LNCAP (cell line): ENCODE data around the gene CCSER1.

ENCODE experiments used
- TF ChIP-seq, protein P1 (sequence below): fragments of 450-650 bp; IDR thresholded peaks from 2 replicates; pipeline ENCODE4 v1.5.1; 2017; ENCODE audit warnings: mild to moderate bottlenecking

CCSER1 gene

DNA sequence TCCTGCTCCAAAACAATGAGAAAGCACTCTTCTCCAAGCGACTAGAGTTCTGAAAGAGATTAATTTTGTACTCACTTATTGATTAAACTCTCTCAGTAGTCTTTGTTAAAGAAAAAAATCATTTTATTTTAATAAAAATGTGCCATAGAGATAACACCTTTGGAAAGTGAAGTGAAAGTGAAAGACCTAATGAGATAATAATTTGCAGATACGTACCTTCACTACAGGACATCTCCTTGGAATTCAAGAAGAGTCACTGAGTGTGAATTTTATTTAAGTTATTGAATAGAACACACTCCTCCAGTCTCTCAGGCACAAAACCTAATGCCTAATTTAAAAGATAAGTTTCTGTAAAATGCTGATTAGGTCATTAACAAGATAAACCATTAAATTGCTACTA is 1106.0 kb downstream of the CCSER1 start:
- TF ChIP-seq, protein P1, sequence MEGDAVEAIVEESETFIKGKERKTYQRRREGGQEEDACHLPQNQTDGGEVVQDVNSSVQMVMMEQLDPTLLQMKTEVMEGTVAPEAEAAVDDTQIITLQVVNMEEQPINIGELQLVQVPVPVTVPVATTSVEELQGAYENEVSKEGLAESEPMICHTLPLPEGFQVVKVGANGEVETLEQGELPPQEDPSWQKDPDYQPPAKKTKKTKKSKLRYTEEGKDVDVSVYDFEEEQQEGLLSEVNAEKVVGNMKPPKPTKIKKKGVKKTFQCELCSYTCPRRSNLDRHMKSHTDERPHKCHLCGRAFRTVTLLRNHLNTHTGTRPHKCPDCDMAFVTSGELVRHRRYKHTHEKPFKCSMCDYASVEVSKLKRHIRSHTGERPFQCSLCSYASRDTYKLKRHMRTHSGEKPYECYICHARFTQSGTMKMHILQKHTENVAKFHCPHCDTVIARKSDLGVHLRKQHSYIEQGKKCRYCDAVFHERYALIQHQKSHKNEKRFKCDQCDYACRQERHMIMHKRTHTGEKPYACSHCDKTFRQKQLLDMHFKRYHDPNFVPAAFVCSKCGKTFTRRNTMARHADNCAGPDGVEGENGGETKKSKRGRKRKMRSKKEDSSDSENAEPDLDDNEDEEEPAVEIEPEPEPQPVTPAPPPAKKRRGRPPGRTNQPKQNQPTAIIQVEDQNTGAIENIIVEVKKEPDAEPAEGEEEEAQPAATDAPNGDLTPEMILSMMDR = no peak

DNA sequence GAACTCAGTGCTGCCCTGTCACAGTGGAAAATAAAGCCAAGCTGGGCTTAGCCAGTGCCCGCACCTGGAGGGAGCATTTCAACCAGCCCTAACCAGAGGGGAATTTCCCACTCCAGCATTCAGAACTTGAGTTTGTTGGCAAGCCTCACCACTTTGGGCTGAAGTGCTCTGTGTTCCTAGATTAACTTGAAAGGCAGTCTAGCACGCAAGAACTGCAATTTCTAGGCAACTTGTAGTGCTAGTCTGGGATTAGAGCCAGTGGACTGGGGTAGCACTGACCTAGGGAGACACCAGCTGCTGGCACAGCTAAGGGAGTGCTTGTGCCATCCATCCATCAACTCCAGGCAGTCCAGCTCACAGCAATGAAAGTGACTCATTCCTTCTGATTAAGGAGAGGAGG is 1115.9 kb downstream of the CCSER1 start:
- TF ChIP-seq, protein P1 = no peak

DNA sequence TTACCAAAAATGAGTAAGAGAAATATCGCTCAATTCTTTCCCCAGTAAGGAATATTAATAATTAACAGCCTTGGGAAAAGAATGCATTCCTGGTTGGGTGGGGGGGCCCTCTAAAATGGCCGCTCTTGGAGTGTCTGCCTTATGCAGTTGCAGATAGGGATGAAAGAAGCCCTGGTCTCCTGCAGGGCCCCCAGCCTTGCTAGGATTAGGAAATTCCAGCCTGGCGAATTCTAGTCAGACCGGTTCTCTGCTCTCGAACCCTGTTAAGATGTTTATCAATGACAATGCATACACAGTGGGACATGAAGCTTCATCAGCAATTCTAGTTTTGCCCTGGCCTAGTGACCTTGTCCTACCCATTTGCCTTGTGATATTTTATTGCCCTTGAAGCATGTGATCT is 1128.8 kb downstream of the CCSER1 start:
- TF ChIP-seq, protein P1 = no peak

DNA sequence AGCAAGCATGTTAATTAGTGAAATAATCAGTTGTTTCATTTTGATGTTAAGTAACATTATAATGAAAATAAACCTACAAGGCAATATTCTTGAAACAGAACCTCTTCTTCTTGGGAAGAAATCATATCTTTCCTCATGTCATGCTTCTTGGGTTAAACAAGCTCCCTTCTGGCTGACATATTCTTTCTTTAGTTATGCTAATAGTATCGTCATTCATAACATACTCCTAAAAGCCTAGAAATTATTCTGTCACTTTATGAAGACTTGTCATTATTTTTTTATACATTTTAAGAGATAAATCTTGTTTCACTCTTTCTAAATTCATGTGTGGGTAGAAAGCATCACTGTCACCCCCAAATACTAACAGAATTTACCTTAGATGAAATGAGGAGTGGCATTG is 1129.6 kb downstream of the CCSER1 start:
- TF ChIP-seq, protein P1 = no peak

DNA sequence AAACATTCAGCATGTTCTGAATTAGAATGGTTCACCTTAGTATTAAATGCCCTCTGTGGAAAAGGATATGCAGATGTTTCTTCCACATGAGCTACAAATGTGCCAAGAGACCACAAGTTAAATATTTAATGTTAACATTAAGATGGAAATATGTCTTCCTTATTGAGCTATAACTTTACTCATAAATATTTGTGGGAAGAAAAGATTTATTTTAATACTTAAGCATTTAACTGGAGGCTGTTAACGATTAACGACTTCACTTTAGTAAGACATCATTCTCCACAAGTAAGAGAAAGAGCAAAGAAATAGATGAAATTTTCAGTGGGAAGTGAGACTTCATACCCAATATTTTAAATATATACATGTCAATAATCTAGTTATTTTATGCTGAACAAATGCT is 1130.5 kb downstream of the CCSER1 start:
- TF ChIP-seq, protein P1 = no peak

DNA sequence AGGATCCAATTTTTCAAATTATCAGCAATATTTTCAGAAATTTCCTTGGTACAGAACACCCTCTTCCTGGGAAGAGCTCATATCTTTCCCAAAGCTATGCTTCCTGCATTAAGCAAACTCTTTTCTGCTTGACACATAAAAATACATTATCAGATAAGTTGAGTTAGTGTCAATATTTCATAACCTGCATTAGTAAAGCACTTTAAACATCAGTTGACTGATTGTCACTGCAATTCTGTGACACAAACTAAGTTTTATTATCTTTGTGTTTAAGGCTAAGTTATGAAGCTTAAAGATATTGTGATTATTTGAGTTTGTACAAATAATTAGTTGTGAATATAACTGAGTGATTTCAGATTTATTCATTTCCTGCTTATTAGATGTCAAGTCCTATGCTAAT is 1131.1 kb downstream of the CCSER1 start:
- TF ChIP-seq, protein P1 = no peak

DNA sequence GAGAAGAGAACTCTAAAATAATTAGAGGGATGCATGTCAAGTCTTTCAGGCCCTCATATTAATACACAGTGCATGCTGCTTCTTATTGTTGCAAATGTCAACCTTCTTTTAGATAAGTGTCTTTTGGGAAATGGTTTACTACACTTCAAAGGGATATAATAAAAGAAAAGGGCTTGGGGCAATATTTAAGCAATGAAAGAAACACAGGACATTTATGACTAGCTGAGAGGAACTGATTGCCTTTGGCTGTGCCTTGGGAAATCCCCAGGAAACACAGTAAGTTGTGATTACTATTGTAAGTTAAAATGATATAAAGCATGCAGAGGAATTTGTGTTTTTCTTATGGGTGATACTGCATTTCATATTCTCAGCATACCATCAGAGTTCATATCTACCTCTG is 1140.3 kb downstream of the CCSER1 start:
- TF ChIP-seq, protein P1 = no peak

DNA sequence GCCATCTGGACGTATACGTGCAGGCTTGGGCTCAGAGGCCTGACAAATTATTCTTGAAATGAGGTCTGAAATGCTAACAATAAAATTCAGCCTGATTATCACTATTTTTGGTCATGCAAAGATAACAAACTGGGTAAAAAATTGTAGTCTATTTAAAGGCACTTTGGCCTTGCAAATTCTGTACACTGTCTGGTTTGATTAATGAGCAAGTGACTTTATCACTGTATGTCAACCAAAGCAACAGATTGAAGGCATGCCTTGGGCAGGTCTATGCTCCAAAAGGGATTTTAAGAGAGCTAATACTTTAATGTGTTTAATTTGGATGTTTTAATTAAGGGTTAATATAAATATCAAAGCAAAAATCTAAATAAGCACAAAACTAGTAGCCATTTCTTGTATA is 1141.7 kb downstream of the CCSER1 start:
- TF ChIP-seq, protein P1 = no peak
